Skin epidermis (tissue), 12 donors: ENCODE data around the gene USF3.
A peak's percentile ranks its signal among the peaks of the same experiment; 100 is the strongest.

Experiments used
- H3K27ac ChIP-seq, 21 experiments: fragments of 200-600 bp; sonication (generic) in 11 of 21; one replicate each; pipeline ENCODE4 v1.5.0; 2020; ENCODE audit warnings: mild to moderate bottlenecking in 3 of 21, inconsistent platforms in 2 of 21, moderate library complexity in 2 of 21
- H3K4me3 ChIP-seq, 7 experiments: fragments of 200-600 bp; sonication (generic) in 2 of 7; one replicate each; pipeline ENCODE4 v1.5.0; 2020; ENCODE audit warnings: inconsistent platforms in 2 of 7, mild to moderate bottlenecking in 2 of 7, moderate library complexity in 1 of 7

USF3 gene

GRCh38 chr3:113625834-113626233 is 70.6 kb downstream of the USF3 start:
- Histone ChIP-seq H3K27ac (peak overlapping the region in 3 of 21 experiments; percentile 10 to 45 (median 34)), H3K4me3 (no peak overlapping the region)

- H3K27ac ChIP-seq = no peak overlapping the region
- no peak overlapping the region for H3K4me3 ChIP-seq
Observed at GRCh38 chr3:113623811-113624210, 72.6 kb downstream of the USF3 start.

GRCh38 chr3:113623324-113623723 is 73.1 kb downstream of the USF3 start:
- H3K4me3 ChIP-seq = no peak overlapping the region
- H3K27ac ChIP-seq = no peak overlapping the region

GRCh38 chr3:113620091-113620490 is 76.4 kb downstream of the USF3 start:
- H3K27ac ChIP-seq = no peak overlapping the region
- no peak overlapping the region for H3K4me3 ChIP-seq

GRCh38 chr3:113617726-113618125 is 78.7 kb downstream of the USF3 start:
- Histone ChIP-seq H3K4me3 (no peak overlapping the region), H3K27ac (no peak overlapping the region)

- Histone ChIP-seq H3K4me3 (no peak overlapping the region), H3K27ac (no peak overlapping the region)
Observed at GRCh38 chr3:113615976-113616375, 80.5 kb downstream of the USF3 start.

- H3K4me3 ChIP-seq = no peak overlapping the region
- H3K27ac ChIP-seq = peak overlapping the region in 7 of 21 experiments; percentile 17 to 68 (median 37)
Observed at GRCh38 chr3:113614402-113614801, 82.0 kb downstream of the USF3 start.

GRCh38 chr3:113607219-113607596 is 89.2 kb downstream of the USF3 start:
- Histone ChIP-seq H3K4me3 (no peak overlapping the region), H3K27ac (no peak overlapping the region)

GRCh38 chr3:113606539-113607218 is 89.8 kb downstream of the USF3 start:
- peak overlapping the region in 1 of 21 experiments; percentile 4 for H3K27ac ChIP-seq

GRCh38 chr3:113602836-113603235 is 93.6 kb downstream of the USF3 start:
- Histone ChIP-seq H3K4me3 (no peak overlapping the region), H3K27ac (no peak overlapping the region)

More at GRCh38 chr3:113606539-113607218, 89.8 kb downstream of the USF3 start:
- H3K4me3 ChIP-seq = no peak overlapping the region

- no peak overlapping the region for H3K27ac ChIP-seq
- H3K4me3 ChIP-seq = no peak overlapping the region
Observed at GRCh38 chr3:113602256-113602655, 94.2 kb downstream of the USF3 start.

- no peak overlapping the region for H3K27ac ChIP-seq
- no peak overlapping the region for H3K4me3 ChIP-seq
Observed at GRCh38 chr3:113601240-113601639, 95.2 kb downstream of the USF3 start.

GRCh38 chr3:113600418-113601182 is 95.8 kb downstream of the USF3 start:
- Histone ChIP-seq H3K27ac (no peak overlapping the region), H3K4me3 (no peak overlapping the region)
